Naive thymus-derived CD4-positive, alpha-beta T cell (primary cell): Measurements from ENCODE around the gene CPT1C. TPM values are rescaled to one million over a fixed set of nuclear protein-coding genes. Genes with fewer than 3 reads are reported as not detected.

Experiments
- ATAC-seq: fragments of 150-1000 bp; cut with Tn5 transposase; 2 replicates; pipeline ENCODE4 v1.10.0; 2021; ENCODE audit warnings: mild to moderate bottlenecking, moderate library complexity
- CTCF ChIA-PET: fragments of 350-600 bp; sonication (Branson Sonifier 250); formaldehyde crosslinking; loops from one replicate; lab custom pipeline; 2021; ENCODE audit warnings: antibody characterized with exemption; lab: Charles Lee
- POLR2A ChIA-PET: fragments of 350-600 bp; sonication (Branson Sonifier 250); formaldehyde crosslinking; loops from one replicate; lab custom pipeline; 2021; ENCODE audit warnings: antibody characterized with exemption, inconsistent platforms; lab: Charles Lee
- DNase-seq, 9 donors: peaks; one replicate each; pipeline versions ENCODE4 v3.0.0 to v3.0.0-alpha.2; 2020 to 2022; ENCODE audit warnings: mixed read lengths in 1 of 9
- H3K27ac ChIP-seq: one replicate; pipeline ENCODE4 v1.7.0; 2013; ENCODE audit warnings: mild to moderate bottlenecking, low read depth, low read length, moderate library complexity
- H3K27me3 ChIP-seq, 2 donors: one replicate each; pipeline ENCODE4 v1.7.0; 2013; ENCODE audit warnings: low read length in 2 of 2, mild to moderate bottlenecking in 2 of 2, moderate library complexity in 2 of 2; ENCODE audit not compliant: control insufficient read depth in 2 of 2, insufficient read depth in 2 of 2
- H3K36me3 ChIP-seq, 3 experiments: 1 replicate in 2 of 3; 2 replicates in 1 of 3; pipeline ENCODE4 v1.7.0; 2013; ENCODE audit warnings: low read length in 3 of 3, mild to moderate bottlenecking in 3 of 3, moderate library complexity in 1 of 3; ENCODE audit not compliant: insufficient read depth in 3 of 3, control insufficient read depth in 2 of 3
- H3K4me1 ChIP-seq, 2 donors: one replicate each; pipeline ENCODE4 v1.7.0; 2013; ENCODE audit warnings: low read length in 2 of 2, mild to moderate bottlenecking in 2 of 2, moderate library complexity in 1 of 2; ENCODE audit not compliant: control insufficient read depth in 2 of 2, insufficient read depth in 2 of 2
- H3K4me3 ChIP-seq: 2 replicates; pipeline ENCODE4 v1.7.0; 2013; ENCODE audit warnings: mild to moderate bottlenecking, low read length
- H3K9me3 ChIP-seq, 3 experiments: 1 replicate in 2 of 3; 2 replicates in 1 of 3; pipeline ENCODE4 v1.7.0; 2013; ENCODE audit warnings: low read length in 3 of 3; ENCODE audit not compliant: control insufficient read depth in 2 of 3
- H3K27ac Mint-ChIP-seq, 9 donors: one replicate each; pipeline ENCODE4 v1.8.0; 2020 to 2022; ENCODE audit warnings: mixed read lengths in 9 of 9, mild to moderate bottlenecking in 8 of 9, moderate library complexity in 5 of 9, inconsistent platforms in 2 of 9
- H3K27me3 Mint-ChIP-seq, 5 donors: one replicate each; pipeline ENCODE4 v1.8.0; 2021 to 2022; ENCODE audit warnings: mixed read lengths in 5 of 5, mild to moderate bottlenecking in 1 of 5
- H3K36me3 Mint-ChIP-seq, 5 donors: one replicate each; pipeline ENCODE4 v1.8.0; 2020 to 2022; ENCODE audit warnings: mixed read lengths in 5 of 5, mild to moderate bottlenecking in 3 of 5, inconsistent platforms in 1 of 5
- H3K4me1 Mint-ChIP-seq, 7 donors: one replicate each; pipeline ENCODE4 v1.8.0; 2020 to 2022; ENCODE audit warnings: mixed read lengths in 7 of 7, mild to moderate bottlenecking in 3 of 7, inconsistent platforms in 1 of 7
- H3K4me3 Mint-ChIP-seq, 10 donors: one replicate each; pipeline ENCODE4 v1.8.0; 2020 to 2022; ENCODE audit warnings: mild to moderate bottlenecking in 10 of 10, mixed read lengths in 10 of 10, moderate library complexity in 6 of 10, inconsistent platforms in 2 of 10
- H3K9me3 Mint-ChIP-seq, 11 donors: one replicate each; pipeline ENCODE4 v1.8.0; 2020 to 2022; ENCODE audit warnings: mixed read lengths in 11 of 11, mild to moderate bottlenecking in 4 of 11, inconsistent platforms in 1 of 11, moderate library complexity in 1 of 11
- intact Hi-C, 2 donors: fragments of 100-400 bp; cut with micrococcal nuclease; formaldehyde crosslinking; loops; one replicate each; pipeline ENCODE4 v1.15.1; 2023
- polyA plus RNA-seq, 2 donors: library from polyadenylated mRNA; unstranded; fragments of 300-500 nt; fragmentation: Illumina TruSeq; gene quantifications; one replicate each; pipeline ENCODE4 v1.2.3, GENCODE V29; 2021
- total RNA-seq, 6 experiments: library from RNA in 5 of 6; stranded (reverse) in 5 of 6; gene quantifications; 1 replicate in 5 of 6; 2 replicates in 1 of 6; pipeline ENCODE4 v1.2.3 and lab custom pipeline; 2021 to 2026

CPT1C gene
- total and polyA plus RNA-seq, 7 experiments from 2014 or later = 0.96 to 6.0 (median 1.6) TPM; not detected in 1

DNA sequence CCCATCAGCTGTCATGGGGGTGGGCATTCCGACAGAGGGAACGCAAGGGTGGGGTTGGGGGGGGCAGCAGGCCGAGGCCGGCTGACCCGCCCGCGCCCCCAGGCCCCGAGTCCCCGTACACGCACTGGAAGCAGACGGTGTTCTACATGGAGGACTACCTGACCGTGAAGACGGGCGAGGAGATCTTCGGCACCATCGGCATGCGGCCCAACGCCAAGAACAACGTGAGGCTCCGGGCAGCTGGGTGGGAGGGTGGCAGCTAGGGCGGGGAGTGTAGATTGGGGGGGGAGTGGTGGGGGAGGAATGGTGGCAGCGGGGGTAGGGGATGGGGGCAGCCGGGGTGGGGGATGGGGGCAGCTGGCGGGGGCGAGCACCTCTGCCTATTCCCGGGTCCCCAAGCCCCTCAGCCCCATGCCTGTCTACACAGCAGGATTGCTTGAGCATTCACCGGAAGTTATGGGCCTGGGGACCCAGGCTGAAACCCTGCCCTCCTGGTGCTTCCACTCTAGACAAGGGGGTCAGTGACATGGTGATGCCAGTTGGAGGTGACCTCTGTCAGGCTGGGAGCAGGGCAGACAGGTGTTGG is 4.3 kb upstream of the CPT1C start:
- H3K27ac Mint-ChIP-seq = no peak overlapping the region
- H3K9me3 Mint-ChIP-seq = peaks cover 0 to 3% (median 0%) of the 10 kb centered on the region in 11 donors
- POLR2A ChIA-PET = interaction anchor here (1.5 kb wide), 1 partner anchor 10 kb away, joined by 4 read pairs; the partner anchor contains the start of gene PRMT1

DNA sequence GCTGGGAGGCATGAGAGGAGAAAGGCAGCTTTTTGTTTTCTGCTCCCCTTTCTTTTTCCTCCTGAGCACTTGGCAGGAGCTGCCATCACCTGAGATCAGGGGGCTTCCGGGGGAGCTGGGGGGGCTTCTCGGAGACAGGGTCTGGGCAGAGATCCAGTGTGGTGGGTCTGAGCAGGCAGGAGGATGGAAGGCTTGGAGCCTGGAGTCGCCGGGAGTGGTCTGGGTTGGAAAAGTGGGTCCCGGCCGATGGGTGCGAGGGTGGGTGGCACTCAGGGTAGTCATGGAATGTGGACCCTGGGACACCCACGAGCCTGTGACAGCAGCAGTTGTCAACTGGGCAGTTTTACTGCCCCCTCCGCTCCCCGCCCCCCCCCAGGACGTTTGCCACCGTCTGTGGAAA is 3.8 kb upstream of the CPT1C start:
- H3K27me3 ChIP-seq = no peaks in the 10 kb centered on the region
- DNase-seq = no peak
- Mint-ChIP-seq H3K36me3 (peaks cover 0 to 19% (median 6%) of the 10 kb centered on the region in 5 donors), H3K9me3 (peaks cover 0 to 3% (median 0%) of the 10 kb centered on the region in 11 donors), H3K27me3 (peaks cover 0 to 12% (median 9%) of the 10 kb centered on the region in 5 donors), H3K27ac (peak overlapping the region in 1 of 9 donors; percentile 25), H3K4me3 (no peak overlapping the region), H3K4me1 (peaks cover 20 to 34% (median 22%) of the 10 kb centered on the region in 7 donors)
- H3K27ac ChIP-seq = no peak overlapping the region
- H3K4me1 ChIP-seq = peaks cover 4 to 12% of the 10 kb centered on the region in 2 donors
- CTCF ChIA-PET = interaction anchor here (0.7 kb wide), 1 partner anchor 180 kb away, joined by 3 read pairs; no protein-coding TSS in a partner anchor
- H3K4me3 ChIP-seq = no peak overlapping the region
- ATAC-seq = no peak
- H3K36me3 ChIP-seq = peaks cover 0 to 54% (median 3%) of the 10 kb centered on the region in 3 experiments
- intact Hi-C loops = no loop called here
- POLR2A ChIA-PET = interaction anchor here (1.0 kb wide), 1 partner anchor 23 kb away, joined by 3 read pairs; no protein-coding TSS in a partner anchor
- H3K9me3 ChIP-seq = no peaks in the 10 kb centered on the region

More for the DNA sequence above, 4.3 kb upstream of the CPT1C start:
- Mint-ChIP-seq H3K27me3 (peaks cover 0 to 12% (median 9%) of the 10 kb centered on the region in 5 donors), H3K36me3 (peaks cover 0 to 19% (median 6%) of the 10 kb centered on the region in 5 donors), H3K4me3 (no peak overlapping the region), H3K4me1 (peaks cover 19 to 32% (median 22%) of the 10 kb centered on the region in 7 donors)
- Histone ChIP-seq H3K9me3 (no peaks in the 10 kb centered on the region), H3K4me3 (no peak overlapping the region), H3K4me1 (peaks cover 4 to 12% of the 10 kb centered on the region in 2 donors), H3K27ac (no peak overlapping the region), H3K36me3 (peaks cover 0 to 60% (median 8%) of the 10 kb centered on the region in 3 experiments), H3K27me3 (no peaks in the 10 kb centered on the region)
- ATAC-seq (no peak), DNase-seq (no peak)
- CTCF ChIA-PET = interaction anchor here (0.7 kb wide), 1 partner anchor 180 kb away, joined by 3 read pairs; no protein-coding TSS in a partner anchor
- intact Hi-C loops = no loop called here

DNA sequence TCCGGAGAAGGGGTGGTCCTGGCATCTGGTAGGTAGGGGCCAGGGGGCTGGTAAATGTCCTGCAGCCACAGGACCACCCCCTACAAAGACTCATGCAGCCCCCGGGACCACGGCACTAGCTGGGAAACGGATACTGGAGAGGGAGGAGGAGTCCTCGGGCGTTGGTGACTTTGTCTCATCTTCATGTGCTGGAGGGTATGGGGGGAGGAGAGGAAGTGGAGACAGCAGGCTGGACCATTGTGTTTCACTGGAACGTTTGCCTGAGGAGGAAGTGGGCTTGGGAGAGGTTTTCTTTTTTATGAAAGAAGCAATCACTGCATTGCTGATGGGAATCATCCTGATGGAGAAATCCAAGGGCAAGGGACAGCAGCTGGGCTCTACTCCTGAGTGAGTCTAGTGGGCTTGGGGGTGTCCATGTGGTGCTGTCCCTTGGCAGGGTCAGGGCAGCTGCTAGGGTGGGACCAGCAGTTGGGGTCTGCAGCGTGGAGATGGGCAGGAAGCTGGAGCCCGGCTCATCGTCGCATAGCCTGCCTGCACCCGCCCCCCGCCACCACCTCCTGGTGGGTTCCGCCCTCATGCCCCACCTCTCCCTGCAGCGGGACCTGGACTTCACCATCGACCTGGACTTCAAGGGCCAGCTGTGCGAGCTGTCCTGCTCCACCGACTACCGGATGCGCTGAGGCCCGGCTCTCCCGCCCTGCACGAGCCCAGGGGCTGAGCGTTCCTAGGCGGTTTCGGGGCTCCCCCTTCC is 3.2 kb upstream of the CPT1C start:
- no peak for DNase-seq
- Mint-ChIP-seq H3K36me3 (peaks cover 0 to 14% (median 6%) of the 10 kb centered on the region in 5 donors), H3K27ac (peak overlapping the region in 2 of 9 donors; percentile 20 to 53), H3K4me3 (peak overlapping the region in 1 of 10 donors; percentile 25), H3K9me3 (peaks cover 0 to 3% (median 0%) of the 10 kb centered on the region in 11 donors), H3K4me1 (peaks cover 20 to 38% (median 25%) of the 10 kb centered on the region in 7 donors), H3K27me3 (peaks cover 0 to 15% (median 9%) of the 10 kb centered on the region in 5 donors)
- intact Hi-C loops = no loop called here
- POLR2A ChIA-PET = interaction anchor here (1.0 kb wide), 1 partner anchor 24 kb away, joined by 3 read pairs; no protein-coding TSS in a partner anchor
- Histone ChIP-seq H3K27me3 (no peaks in the 10 kb centered on the region), H3K4me3 (no peak overlapping the region), H3K27ac (no peak overlapping the region), H3K9me3 (no peaks in the 10 kb centered on the region), H3K4me1 (peaks cover 4 to 12% of the 10 kb centered on the region in 2 donors), H3K36me3 (peaks cover 0 to 49% (median 0%) of the 10 kb centered on the region in 3 experiments)
- no peak for ATAC-seq
- CTCF ChIA-PET = interaction anchor here (0.6 to 0.7 kb wide), 2 partner anchors 117 to 181 kb away, joined by 3 read pairs; no protein-coding TSS in a partner anchor

DNA sequence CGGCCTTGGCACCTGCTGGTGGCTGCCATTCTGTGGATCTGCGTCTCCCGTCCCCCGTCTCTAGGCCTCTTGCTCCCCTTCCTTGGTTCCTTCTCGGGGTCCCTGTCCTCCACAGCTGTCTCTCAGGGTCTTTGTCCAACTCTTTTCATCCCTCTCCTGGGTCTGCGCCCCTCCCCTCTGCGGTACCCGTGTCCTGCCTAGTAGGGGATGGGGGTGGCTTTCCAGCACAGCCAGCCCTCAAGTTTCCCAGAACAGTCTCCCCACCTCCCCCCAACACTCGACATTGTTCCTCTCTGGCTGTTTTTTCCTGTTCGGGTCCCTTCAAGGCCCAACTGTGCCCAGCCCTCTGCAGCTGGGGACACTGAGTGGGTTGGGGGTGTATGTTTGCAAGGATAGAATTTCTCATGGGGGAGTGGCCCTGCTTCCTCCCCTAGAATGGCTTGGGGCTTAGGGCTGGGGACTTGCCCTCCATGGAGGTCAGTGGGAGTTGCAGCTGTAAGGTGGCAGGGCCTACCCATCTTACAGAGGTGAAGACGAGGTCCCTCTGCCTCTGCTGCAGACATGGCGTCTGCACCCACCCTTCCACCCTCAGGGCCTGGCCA is 2.3 kb upstream of the CPT1C start:
- H3K9me3 ChIP-seq = no peaks in the 10 kb centered on the region
- H3K36me3 ChIP-seq = peaks cover 0 to 43% (median 0%) of the 10 kb centered on the region in 3 experiments
- no peaks in the 10 kb centered on the region for H3K27me3 ChIP-seq
- no peak overlapping the region for H3K27ac ChIP-seq
- no peak for DNase-seq
- Mint-ChIP-seq H3K4me3 (peak overlapping the region in 1 of 10 donors; percentile 38), H3K36me3 (peaks cover 0 to 14% (median 6%) of the 10 kb centered on the region in 5 donors), H3K27ac (peak overlapping the region in 3 of 9 donors; percentile 12 to 62 (median 38)), H3K4me1 (peaks cover 20 to 38% (median 25%) of the 10 kb centered on the region in 7 donors), H3K27me3 (peaks cover 0 to 15% (median 9%) of the 10 kb centered on the region in 5 donors), H3K9me3 (peaks cover 0 to 3% (median 0%) of the 10 kb centered on the region in 11 donors)
- intact Hi-C loops = no loop called here
- POLR2A ChIA-PET = interaction anchor here (0.5 to 1.1 kb wide), 5 partner anchors 8 to 721 kb away, joined by 3 read pairs; no protein-coding TSS in a partner anchor
- no peak for ATAC-seq
- H3K4me3 ChIP-seq = no peak overlapping the region
- CTCF ChIA-PET = interaction anchor here (1.0 kb wide), 1 partner anchor 118 kb away, joined by 3 read pairs; no protein-coding TSS in a partner anchor
- H3K4me1 ChIP-seq = peaks cover 4 to 12% of the 10 kb centered on the region in 2 donors

DNA sequence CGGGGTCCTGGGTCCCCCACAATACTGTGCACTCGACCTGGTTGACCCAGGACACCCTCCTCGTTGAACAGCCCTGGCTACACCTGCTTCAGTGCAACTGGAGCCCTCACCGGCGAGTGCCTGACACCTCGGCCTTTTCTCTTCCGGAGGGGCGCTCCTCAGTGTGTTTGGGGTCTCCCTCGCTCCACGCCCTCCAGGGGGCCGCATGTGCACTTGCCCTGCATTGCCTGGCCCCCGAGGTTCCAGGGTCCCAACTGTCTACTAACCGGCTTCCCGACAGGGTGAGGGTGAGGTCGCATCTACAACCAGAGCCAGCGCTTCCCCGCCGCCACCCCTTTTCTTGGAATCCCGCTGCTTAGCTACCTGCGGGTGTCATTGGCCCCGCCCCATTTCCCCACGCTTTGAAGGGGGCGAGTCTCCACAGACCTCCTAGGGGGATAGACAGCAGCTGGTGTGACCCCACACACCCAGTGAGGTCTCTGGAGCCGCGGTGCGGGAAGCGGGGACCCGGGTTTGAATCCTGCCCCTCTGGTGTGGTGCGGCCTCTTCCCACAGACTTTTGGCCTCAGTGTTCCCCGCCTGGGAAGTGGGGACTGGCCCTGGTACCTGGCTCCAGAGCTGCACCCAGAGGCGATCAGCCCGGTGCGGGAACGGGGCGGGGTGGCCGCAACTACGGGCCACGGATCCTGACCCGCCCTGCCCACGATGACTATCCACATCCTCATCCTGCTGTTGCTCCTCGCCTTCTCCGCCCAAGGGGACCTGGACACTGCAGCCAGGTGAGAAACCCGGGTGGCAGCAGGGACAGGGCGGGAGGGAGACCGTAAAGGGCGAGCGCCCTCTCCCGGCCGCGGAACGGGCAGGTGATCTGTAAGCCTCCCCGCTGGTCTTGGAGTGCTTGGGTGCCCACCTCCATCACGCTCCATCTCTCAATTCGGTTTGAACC is 1.5 kb upstream of the CPT1C start, which contains the start of gene ADM5:
Gene ADM5 (plus strand): TSS at position 462 of the 946 bp plus-strand sequence. CDS start 244 bp downstream, at position 706.
- no peaks in the 10 kb centered on the region for H3K9me3 ChIP-seq
- H3K4me1 ChIP-seq = peaks cover 4 to 12% of the 10 kb centered on the region in 2 donors
- no peaks in the 10 kb centered on the region for H3K27me3 ChIP-seq
- peaks cover 0 to 35% (median 0%) of the 10 kb centered on the region in 3 experiments for H3K36me3 ChIP-seq
- peaks cover 0 to 9% (median 6%) of the 10 kb centered on the region in 5 donors for H3K36me3 Mint-ChIP-seq
- H3K27ac ChIP-seq = peak within 1 kb of the TSS; percentile 44
- H3K4me3 Mint-ChIP-seq = peak within 1 kb of the TSS; percentile 82 to 98 (median 86)
- H3K27me3 Mint-ChIP-seq = peaks cover 5 to 15% (median 9%) of the 10 kb centered on the region in 5 donors
- CTCF ChIA-PET = interaction anchor here (1.0 kb wide), 1 partner anchor 118 kb away, joined by 3 read pairs; no protein-coding TSS in a partner anchor
- peaks cover 0 to 3% (median 0%) of the 10 kb centered on the region in 11 donors for H3K9me3 Mint-ChIP-seq
- intact Hi-C loops = loop anchor here (1.0 to 5.0 kb wide), 4 partner anchors 9 to 78 kb away; partner anchors contain the start of gene AP2A1 (in 2 of the 2)
- ATAC-seq (peak; percentile 62), DNase-seq (peak in 6 of 9 donors; percentile 27 to 48 (median 39))
- H3K4me1 Mint-ChIP-seq = peaks cover 19 to 38% (median 25%) of the 10 kb centered on the region in 7 donors
- H3K4me3 ChIP-seq = peak within 1 kb of the TSS; percentile 45
- POLR2A ChIA-PET = interaction anchor here (0.5 to 1.2 kb wide), 8 partner anchors 8 to 900 kb away, joined by 3 to 4 read pairs (median 3); partner anchors contain the start of gene RRAS
- H3K27ac Mint-ChIP-seq = peak within 1 kb of the TSS in 8 of 9 donors; percentile 12 to 84 (median 52)
